GM19438 (cell line): Measurements from ENCODE around the gene HLA-DQA2.
"Not testable (repeated sequence)": the region's sequence is repeated elsewhere in the genome, so short reads cannot be mapped to it uniquely, and the experiment has no call there.

Experiments used
- ATAC-seq: cut with Tn5 transposase; IDR thresholded peaks from one replicate; pipeline ENCODE4 v1.9.1; 2021; ENCODE audit warnings: low read depth; ENCODE audit not compliant: unreplicated experiment

HLA-DQA2 gene

DNA sequence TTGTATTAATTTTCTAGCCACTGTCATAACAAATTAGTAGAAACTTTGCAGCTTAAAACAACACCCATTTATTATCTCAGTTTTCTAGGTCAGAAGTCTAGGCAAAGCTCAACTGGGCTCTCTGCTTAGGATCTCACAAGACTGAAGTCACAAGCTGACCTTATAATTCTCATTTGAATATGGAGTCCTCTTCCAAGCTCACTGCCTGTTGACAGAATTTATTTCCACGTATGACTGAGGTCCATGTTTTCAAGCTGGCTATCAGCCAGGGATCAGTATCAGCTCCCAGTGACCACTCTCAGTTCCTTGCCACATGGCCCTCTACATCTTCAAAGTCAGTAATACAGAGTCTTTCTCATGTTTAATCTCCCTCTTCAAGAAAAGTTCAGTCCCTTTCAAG is 33.9 kb downstream of the HLA-DQA2 start:
- no peak for ATAC-seq

- ATAC-seq, result no peak
These were observed 37.8 kb downstream of the HLA-DQA2 start for GRCh38 chr6:32779036-32779435.

DNA sequence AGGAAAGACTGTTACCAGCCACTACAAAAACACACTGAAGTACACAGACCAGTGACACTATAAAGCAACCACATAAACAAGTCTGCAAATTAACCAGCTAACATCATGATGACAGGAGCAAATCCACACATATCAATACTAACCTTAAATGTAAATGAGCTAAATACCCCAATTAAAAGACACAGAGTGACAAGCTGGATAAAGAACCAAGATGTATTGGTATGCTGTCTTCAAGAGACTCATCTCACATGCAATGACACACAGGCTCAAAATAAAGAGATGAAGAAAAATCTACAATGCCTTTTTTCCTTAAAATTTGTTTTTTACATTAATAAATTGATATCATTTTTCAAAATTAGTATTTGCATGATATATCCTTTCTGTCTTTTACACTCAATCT is 41.7 kb downstream of the HLA-DQA2 start:
- ATAC-seq, result not testable (repeated sequence)

GRCh38 chr6:32785781-32786533 is 44.8 kb downstream of the HLA-DQA2 start:
- no peak for ATAC-seq

DNA sequence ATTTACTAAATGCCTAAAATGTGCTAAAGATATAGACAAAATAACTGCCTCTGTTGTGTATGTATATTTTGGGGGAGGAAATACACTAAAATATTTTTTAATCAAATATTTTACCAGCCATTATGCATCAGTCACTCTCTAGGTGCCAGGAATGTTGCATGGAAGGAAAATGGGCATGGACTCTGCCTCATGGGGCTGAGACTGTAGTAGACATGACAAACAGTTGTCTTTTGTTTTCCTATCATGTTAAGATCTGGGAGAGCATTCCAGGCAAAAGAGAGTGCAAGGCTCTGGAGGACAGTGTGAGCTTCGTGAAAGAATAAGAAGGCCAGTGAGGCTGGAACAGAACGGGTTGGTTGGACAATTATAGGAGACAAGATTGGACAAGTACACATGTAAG is 49.1 kb downstream of the HLA-DQA2 start:
- no peak for ATAC-seq

DNA sequence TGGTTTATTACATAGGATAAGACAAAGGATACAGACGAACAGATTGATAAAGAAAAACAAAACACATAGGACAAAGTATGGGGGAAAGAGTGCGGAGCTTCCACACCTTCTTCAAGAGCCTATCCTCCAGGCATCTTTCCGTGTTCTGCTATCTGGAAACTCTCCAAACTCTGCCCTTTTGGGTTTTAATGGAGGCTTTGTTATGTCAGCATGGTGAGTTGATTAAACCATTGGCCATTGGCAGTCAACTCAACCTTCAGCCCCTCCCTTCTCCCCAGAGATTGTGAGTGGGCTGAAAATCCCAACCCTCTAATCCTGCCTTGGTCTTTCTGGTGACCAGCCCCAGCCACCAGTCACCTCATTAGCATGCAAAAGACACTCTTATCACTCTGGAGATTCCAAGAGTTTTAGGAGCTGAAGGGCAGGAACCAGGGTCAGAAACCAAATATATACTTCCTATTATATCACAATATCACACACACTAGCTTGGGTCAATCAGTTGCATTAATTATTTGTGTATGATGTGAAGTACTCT is 51.8 kb downstream of the HLA-DQA2 start:
- no peak for ATAC-seq

- no peak for ATAC-seq
These were observed 53.3 kb downstream of the HLA-DQA2 start for GRCh38 chr6:32794510-32794909.
